Measurements from ENCODE around the gene TEAD4. TPM values are rescaled to one million over a fixed set of nuclear protein-coding genes. Genes with fewer than 3 reads are reported as not detected.

The TEAD4 gene
- total and polyA plus RNA-seq, 2 experiments from 2014 or later: 68.1 to 145 TPM

DNA sequence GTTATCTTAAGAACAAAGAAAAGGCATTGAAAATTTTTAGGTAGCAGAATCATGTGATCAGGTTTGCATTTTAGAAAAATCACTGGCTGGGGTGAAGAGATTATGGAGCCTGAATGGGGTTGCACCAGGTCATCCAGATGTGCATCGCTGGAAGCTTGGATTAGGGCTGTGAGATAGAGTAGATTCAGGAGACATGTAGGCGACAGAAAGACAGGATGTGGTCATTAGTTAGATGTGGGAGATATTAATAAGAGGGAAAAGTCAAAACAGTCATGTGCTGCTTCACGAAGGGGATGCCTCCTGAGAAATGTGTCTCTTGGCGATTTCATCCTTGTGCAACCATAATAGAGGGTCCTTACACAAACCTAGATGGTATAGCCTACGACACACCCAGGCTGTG is 25.1 kb downstream of the TEAD4 start:
- peaks cover 15% of the 10 kb centered on the region for H3K4me1 Mint-ChIP-seq
- Histone ChIP-seq H3K79me2 (replicated peaks; ENCODE audit: insufficient read depth) (peaks cover 99% of the 10 kb centered on the region), H4K20me1 (replicated peaks; ENCODE audit: insufficient read depth) (peaks cover 64% of the 10 kb centered on the region), H2AFZ (no peak overlapping the region), H3K27ac (ENCODE audit: low read depth) (peak overlapping the region; percentile 83; the same call in 1 of the 2 replicates), H3K4me3 (no peak overlapping the region), H3F3A (replicated peaks; ENCODE audit: low read depth) (peaks cover 10% of the 10 kb centered on the region), H3K36me3 (ENCODE audit: insufficient read depth) (peaks cover 8% of the 10 kb centered on the region; the same call in 1 of the 2 replicates), H3K27me3 (ENCODE audit: insufficient read depth) (no peaks in the 10 kb centered on the region), H3K4me2 (no peak overlapping the region), H3K9me2 (ENCODE audit: insufficient read depth) (0 out of 2 replicates have a peak, but pooled peaks cover 4% of the 10 kb centered on the region), H3K4me1 (ENCODE audit: insufficient read depth) (no peaks in the 10 kb centered on the region; the same call in 1 of the 2 replicates)
- H3K9me3 Mint-ChIP-seq: peaks cover 5% of the 10 kb centered on the region; the same call in 1 of the 3 replicates
- TF ChIP-seq EZH2 (IDR thresholded peaks at IDR 0.05; ENCODE audit: low read depth, unreplicated experiment): no peak
- TF ChIP-seq ZNF331 (CRISPR knock-in tag; IDR thresholded peaks at IDR 0.05; ENCODE audit: low read depth): no peak
- DNase-seq (ENCODE audit: low spot score) (no peak), ATAC-seq (no peak)
- peaks cover 40% of the 10 kb centered on the region for H3K36me3 Mint-ChIP-seq (ENCODE audit: low read depth)
- peaks cover 7% of the 10 kb centered on the region for H3K27me3 Mint-ChIP-seq (ENCODE audit: insufficient read depth, low read depth, poor library complexity)
- H3K4me3 Mint-ChIP-seq: no peak overlapping the region
- H3K27ac Mint-ChIP-seq: 0 out of 2 replicates have a peak overlapping the region, but pooled peaks have one; percentile 23

DNA sequence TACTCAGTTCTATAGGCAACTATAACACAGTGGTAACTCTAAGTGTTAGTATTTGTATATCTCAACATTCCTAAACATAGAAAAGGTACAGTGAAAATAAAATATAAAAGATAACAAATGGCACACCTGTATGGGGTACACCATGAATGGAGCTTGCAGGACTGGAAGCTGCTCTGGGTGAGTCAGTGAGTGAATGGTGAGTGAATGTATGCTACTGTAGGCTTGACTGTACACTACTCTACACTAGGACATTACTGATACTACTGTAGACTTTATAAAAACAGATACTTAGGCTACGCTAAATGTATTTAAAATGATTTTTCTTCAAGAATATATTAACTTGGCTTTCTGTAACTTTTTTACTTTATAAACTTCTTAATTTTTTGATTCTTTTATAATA is 25.5 kb downstream of the TEAD4 start:
- H3K27ac Mint-ChIP-seq: no peak overlapping the region

More for the DNA sequence above, 25.5 kb downstream of the TEAD4 start:
- DNase-seq (ENCODE audit: low spot score) (no peak), ATAC-seq (no peak)
- Histone ChIP-seq H3K27me3 (ENCODE audit: insufficient read depth) (no peaks in the 10 kb centered on the region), H3K4me3 (no peak overlapping the region), H3K9me2 (ENCODE audit: insufficient read depth) (0 out of 2 replicates have a peak, but pooled peaks cover 5% of the 10 kb centered on the region), H3K4me2 (no peak overlapping the region), H3K4me1 (ENCODE audit: insufficient read depth) (no peaks in the 10 kb centered on the region; the same call in 1 of the 2 replicates), H3K36me3 (ENCODE audit: insufficient read depth) (peaks cover 8% of the 10 kb centered on the region), H3F3A (replicated peaks; ENCODE audit: low read depth) (peaks cover 8% of the 10 kb centered on the region), H2AFZ (no peak overlapping the region), H3K79me2 (replicated peaks; ENCODE audit: insufficient read depth) (peaks cover 99% of the 10 kb centered on the region), H4K20me1 (replicated peaks; ENCODE audit: insufficient read depth) (peaks cover 61% of the 10 kb centered on the region), H3K27ac (ENCODE audit: low read depth) (0 out of 2 replicates have a peak overlapping the region, but pooled peaks have one; percentile 83)
- Mint-ChIP-seq H3K27me3 (ENCODE audit: insufficient read depth, low read depth, poor library complexity) (peaks cover 7% of the 10 kb centered on the region), H3K9me3 (peaks cover 10% of the 10 kb centered on the region), H3K36me3 (ENCODE audit: low read depth) (peaks cover 40% of the 10 kb centered on the region), H3K4me1 (peaks cover 15% of the 10 kb centered on the region), H3K4me3 (no peak overlapping the region)
- TF ChIP-seq POLR2AphosphoS5 (IDR thresholded peaks at IDR 0.05; ENCODE audit: low read depth): no peak
- TF ChIP-seq EZH2phosphoT487 (IDR thresholded peaks at IDR 0.05; ENCODE audit: unreplicated experiment): no peak
- TF ChIP-seq, protein P1, sequence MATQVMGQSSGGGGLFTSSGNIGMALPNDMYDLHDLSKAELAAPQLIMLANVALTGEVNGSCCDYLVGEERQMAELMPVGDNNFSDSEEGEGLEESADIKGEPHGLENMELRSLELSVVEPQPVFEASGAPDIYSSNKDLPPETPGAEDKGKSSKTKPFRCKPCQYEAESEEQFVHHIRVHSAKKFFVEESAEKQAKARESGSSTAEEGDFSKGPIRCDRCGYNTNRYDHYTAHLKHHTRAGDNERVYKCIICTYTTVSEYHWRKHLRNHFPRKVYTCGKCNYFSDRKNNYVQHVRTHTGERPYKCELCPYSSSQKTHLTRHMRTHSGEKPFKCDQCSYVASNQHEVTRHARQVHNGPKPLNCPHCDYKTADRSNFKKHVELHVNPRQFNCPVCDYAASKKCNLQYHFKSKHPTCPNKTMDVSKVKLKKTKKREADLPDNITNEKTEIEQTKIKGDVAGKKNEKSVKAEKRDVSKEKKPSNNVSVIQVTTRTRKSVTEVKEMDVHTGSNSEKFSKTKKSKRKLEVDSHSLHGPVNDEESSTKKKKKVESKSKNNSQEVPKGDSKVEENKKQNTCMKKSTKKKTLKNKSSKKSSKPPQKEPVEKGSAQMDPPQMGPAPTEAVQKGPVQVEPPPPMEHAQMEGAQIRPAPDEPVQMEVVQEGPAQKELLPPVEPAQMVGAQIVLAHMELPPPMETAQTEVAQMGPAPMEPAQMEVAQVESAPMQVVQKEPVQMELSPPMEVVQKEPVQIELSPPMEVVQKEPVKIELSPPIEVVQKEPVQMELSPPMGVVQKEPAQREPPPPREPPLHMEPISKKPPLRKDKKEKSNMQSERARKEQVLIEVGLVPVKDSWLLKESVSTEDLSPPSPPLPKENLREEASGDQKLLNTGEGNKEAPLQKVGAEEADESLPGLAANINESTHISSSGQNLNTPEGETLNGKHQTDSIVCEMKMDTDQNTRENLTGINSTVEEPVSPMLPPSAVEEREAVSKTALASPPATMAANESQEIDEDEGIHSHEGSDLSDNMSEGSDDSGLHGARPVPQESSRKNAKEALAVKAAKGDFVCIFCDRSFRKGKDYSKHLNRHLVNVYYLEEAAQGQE (IDR thresholded peaks at IDR 0.05; ENCODE audit: unreplicated experiment): no peak
